GM21528 (cell line): ENCODE measurements around the gene IL10.

Experiments
- ATAC-seq: cut with Tn5 transposase; IDR thresholded peaks from one replicate; pipeline ENCODE4 v1.9.1; 2021; ENCODE audit warnings: mild to moderate bottlenecking, moderate library complexity; ENCODE audit not compliant: unreplicated experiment, low FRiP score

IL10 gene

GRCh38 chr1:206772243-206772937 lies at the start of gene IL10:
Gene IL10, minus strand, starts transcription at chr1:206772494. Its CDS starts 59 bp downstream, at chr1:206772435.
- ATAC-seq, result no peak

GRCh38 chr1:206821493-206821892 lies 49.2 kb upstream of the IL10 start:
- ATAC-seq, result no peak

- ATAC-seq, result peak; percentile 74
Observed at GRCh38 chr1:206816390-206817287, 44.3 kb upstream of the IL10 start.

GRCh38 chr1:206814716-206815341 lies 42.5 kb upstream of the IL10 start:
- no peak for ATAC-seq

- ATAC-seq, result no peak
Observed at GRCh38 chr1:206812471-206812870, 40.2 kb upstream of the IL10 start.

- no peak for ATAC-seq
Observed at GRCh38 chr1:206809504-206810084, 37.3 kb upstream of the IL10 start.

GRCh38 chr1:206808615-206809014 lies 36.3 kb upstream of the IL10 start:
- ATAC-seq, result peak; percentile 56

GRCh38 chr1:206805357-206805756 lies 33.1 kb upstream of the IL10 start:
- no peak for ATAC-seq

GRCh38 chr1:206804156-206804737 lies 32.0 kb upstream of the IL10 start:
- no peak for ATAC-seq

GRCh38 chr1:206803221-206803730 lies 31.0 kb upstream of the IL10 start:
- peak; percentile 98 for ATAC-seq

- no peak for ATAC-seq
Observed at GRCh38 chr1:206802401-206802800, 30.1 kb upstream of the IL10 start.

GRCh38 chr1:206801467-206801866 lies 29.2 kb upstream of the IL10 start:
- ATAC-seq, result no peak

- no peak for ATAC-seq
Observed at GRCh38 chr1:206800891-206801290, 28.6 kb upstream of the IL10 start.

- no peak for ATAC-seq
Observed at GRCh38 chr1:206800411-206800810, 28.1 kb upstream of the IL10 start.

- ATAC-seq, result no peak
Observed at GRCh38 chr1:206799311-206799710, 27.0 kb upstream of the IL10 start.

- ATAC-seq, result no peak
Observed at GRCh38 chr1:206798384-206798996, 26.2 kb upstream of the IL10 start.

- ATAC-seq, result no peak
Observed at GRCh38 chr1:206797534-206798383, 25.5 kb upstream of the IL10 start.

- ATAC-seq, result no peak
Observed at GRCh38 chr1:206796981-206797402, 24.7 kb upstream of the IL10 start.

GRCh38 chr1:206796116-206796515 lies 23.8 kb upstream of the IL10 start:
- no peak for ATAC-seq
